Glomerular endothelial cell (primary cell): ENCODE measurements around the gene RSPO1. TPM values are rescaled to one million over a fixed set of nuclear protein-coding genes. Genes with fewer than 3 reads are reported as not detected.
"Not testable (repeated sequence)": the region's sequence is repeated elsewhere in the genome, so short reads cannot be mapped to it uniquely, and the experiment has no call there.

Experiments
- DNase-seq: peaks from one replicate; pipeline ENCODE4 v3.0.0-alpha.2; 2011; ENCODE audit warnings: low read depth, low spot score; ENCODE audit errors: extremely low read depth
- total RNA-seq: library from RNA; depleted of rRNA; stranded (reverse); fragments of >200 nt; gene quantifications from 2 replicates; pipeline ENCODE4 v1.2.3, GENCODE V29; 2015

The RSPO1 gene
- total RNA-seq = not detected in 2 replicates

- DNase-seq = no peak
These were observed at the start of gene RSPO1 for GRCh38 chr1:37634244-37634991. RSPO1 (minus strand) TSS chr1:37634892; CDS start chr1:37629661, 5,231 bp downstream.

- DNase-seq = not testable (repeated sequence)
These were observed 49.5 kb upstream of the RSPO1 start for GRCh38 chr1:37684182-37684581.

GRCh38 chr1:37682334-37682987, 47.8 kb upstream of the RSPO1 start:
- peak; percentile 20 for DNase-seq

GRCh38 chr1:37680933-37681332, 46.2 kb upstream of the RSPO1 start:
- no peak for DNase-seq

- DNase-seq = no peak
These were observed 43.1 kb upstream of the RSPO1 start for GRCh38 chr1:37677808-37678207.

GRCh38 chr1:37677143-37677439, 42.4 kb upstream of the RSPO1 start:
- no peak for DNase-seq

- DNase-seq = no peak
These were observed 41.8 kb upstream of the RSPO1 start for GRCh38 chr1:37676281-37677142.

- no peak for DNase-seq
These were observed 39.2 kb upstream of the RSPO1 start for GRCh38 chr1:37673920-37674319.

GRCh38 chr1:37672136-37672870, 37.6 kb upstream of the RSPO1 start:
- DNase-seq = no peak

- no peak for DNase-seq
These were observed 36.6 kb upstream of the RSPO1 start for GRCh38 chr1:37671261-37671660.

GRCh38 chr1:37670133-37670532, 35.4 kb upstream of the RSPO1 start:
- DNase-seq = no peak

- DNase-seq = no peak
These were observed 32.5 kb upstream of the RSPO1 start for GRCh38 chr1:37667023-37667671.

- no peak for DNase-seq
These were observed 31.7 kb upstream of the RSPO1 start for GRCh38 chr1:37666241-37666867.

- no peak for DNase-seq
These were observed 28.8 kb upstream of the RSPO1 start for GRCh38 chr1:37663426-37664000.

- DNase-seq = no peak
These were observed 27.5 kb upstream of the RSPO1 start for GRCh38 chr1:37662031-37662755.

- no peak for DNase-seq
These were observed 26.7 kb upstream of the RSPO1 start for GRCh38 chr1:37661401-37661800.

- no peak for DNase-seq
These were observed 26.0 kb upstream of the RSPO1 start for GRCh38 chr1:37660664-37661063.

GRCh38 chr1:37658486-37658885, 23.8 kb upstream of the RSPO1 start:
- DNase-seq = no peak
